GM21619 (cell line): Measurements from ENCODE around the gene DOK7.

ENCODE experiments used
- ATAC-seq: cut with Tn5 transposase; IDR thresholded peaks from one replicate; pipeline ENCODE4 v1.9.1; 2021; ENCODE audit not compliant: unreplicated experiment

DOK7 gene

GRCh38 chr4:3461515-3462291, 1.4 kb upstream of the DOK7 start:
- ATAC-seq = no peak

GRCh38 chr4:3462321-3462789, 751 bp upstream of the DOK7 start:
- ATAC-seq = no peak

DNA sequence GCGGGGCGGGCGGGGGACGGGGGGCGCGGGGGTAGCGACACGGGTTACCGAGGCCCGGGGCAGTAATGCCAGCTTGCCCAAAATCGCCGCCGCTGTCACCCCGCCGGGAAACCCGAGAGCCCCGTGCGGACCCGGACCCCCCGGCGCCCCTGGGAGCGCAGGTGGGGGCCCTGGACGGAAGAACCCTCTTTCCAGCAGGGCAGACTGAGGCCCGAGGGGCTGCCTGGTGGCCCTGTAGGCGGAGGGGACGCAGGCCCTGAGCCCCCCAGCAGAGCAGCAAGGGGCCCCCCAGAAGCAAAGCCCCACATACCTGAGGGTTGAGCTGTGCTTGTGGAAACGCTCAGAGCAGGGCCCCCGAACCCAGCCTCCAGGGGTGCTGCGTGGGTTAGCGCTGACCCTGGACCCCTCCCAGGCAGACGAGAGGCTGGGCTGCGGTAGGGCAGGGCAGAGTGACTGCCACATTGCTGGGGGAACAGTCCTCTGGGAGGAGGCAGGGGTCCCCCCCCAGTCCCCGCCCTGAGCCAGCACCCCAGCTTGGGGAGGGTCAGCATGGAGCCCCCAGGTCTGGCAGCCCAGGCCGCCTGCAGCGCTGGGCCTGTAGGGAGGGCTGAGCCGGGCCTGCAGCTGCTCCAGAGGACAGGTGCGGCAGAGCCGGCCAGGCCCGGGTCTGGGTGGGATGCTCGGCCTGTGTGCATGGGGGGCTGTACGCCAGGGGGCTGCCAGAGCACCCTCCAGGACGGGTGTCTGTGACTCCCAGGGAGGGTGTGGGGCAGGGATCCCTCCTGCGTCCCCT, 646 bp downstream of the DOK7 start:
- ATAC-seq = no peak

GRCh38 chr4:3464349-3464905, 1.3 kb downstream of the DOK7 start:
- no peak for ATAC-seq

DNA sequence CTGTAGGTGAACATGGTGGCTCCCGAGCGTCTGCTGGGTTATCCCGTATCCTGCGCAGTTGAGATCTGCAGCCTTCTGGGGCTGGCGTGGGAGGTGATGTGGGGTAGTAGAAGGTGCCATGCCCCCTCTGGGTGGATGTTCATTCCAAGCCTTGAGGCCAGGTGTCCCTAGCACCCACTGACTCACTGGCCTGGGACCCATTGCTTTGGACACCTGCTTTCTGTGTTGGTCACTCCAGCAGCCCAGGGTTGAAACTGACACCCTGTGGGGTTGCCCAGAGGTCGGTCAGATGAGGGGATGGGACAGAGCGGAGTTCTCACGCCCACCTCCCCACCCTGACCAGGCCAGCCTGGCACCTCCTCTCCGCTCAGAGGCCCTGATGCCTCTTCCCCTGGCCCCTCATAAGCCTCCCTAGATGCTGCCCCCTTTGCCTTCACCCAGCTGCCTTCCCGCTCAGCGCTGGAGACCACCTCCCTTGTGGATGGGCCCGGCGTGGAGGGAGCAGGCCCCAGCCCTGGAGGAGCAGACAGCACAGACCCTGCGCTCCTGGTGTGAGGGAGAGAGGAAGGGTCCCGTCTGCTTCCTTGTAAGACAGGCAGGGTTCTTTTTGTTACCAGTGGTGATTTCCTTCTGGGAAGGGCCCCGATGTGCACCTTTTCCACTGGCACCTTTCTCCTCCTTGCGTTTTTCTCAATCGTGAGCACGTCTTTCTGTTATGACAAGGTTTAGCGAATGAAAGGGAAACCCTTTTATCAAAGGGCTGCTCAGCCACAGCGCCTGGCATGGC, 2.0 kb downstream of the DOK7 start:
- no peak for ATAC-seq

GRCh38 chr4:3465698-3466671, 2.9 kb downstream of the DOK7 start:
- no peak for ATAC-seq

- no peak for ATAC-seq
Measured at GRCh38 chr4:3466691-3467600, 3.8 kb downstream of the DOK7 start.

DNA sequence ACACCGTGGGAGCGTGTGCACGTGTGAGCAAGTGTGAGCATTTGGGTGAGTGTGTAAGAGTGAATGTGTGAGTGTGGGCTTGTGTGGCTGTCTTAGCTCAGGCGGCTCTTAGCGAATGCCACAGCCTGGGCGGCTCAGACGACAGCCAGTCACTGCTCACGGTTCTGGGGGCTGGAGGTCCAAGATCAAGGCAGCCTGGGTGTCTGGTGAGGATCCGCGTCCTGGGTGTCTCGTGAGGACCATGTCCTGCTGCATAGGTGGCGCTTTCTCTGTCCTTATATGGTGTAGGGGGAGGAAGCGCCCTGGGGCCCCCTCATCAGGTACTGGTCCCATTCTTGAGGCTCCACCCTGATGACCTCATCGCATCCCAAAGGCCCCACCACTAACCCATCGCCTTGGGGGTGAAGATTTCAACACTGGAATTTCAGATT, 4.5 kb downstream of the DOK7 start:
- no peak for ATAC-seq

DNA sequence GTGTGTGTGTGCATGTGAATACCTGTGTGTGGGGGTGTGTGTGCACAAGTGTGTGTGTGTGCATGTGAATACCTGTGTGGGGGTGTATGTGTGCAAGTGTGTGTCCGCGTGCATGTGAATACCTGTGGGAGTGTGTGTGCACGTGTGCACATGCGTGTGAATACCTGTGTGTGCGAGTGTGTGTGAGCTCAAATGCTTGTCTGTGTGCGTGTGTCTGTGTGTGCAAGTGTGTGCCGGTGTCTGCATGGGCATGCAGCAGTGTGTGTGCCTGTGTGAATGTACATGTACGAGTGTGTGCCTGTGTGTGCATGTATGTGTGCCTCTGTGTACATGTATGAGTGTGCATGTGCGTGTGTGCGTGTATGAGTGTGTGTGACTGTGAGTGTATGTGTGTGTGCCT, 5.0 kb downstream of the DOK7 start:
- no peak for ATAC-seq

- no peak for ATAC-seq
Measured at GRCh38 chr4:3468804-3469203, 5.7 kb downstream of the DOK7 start.

DNA sequence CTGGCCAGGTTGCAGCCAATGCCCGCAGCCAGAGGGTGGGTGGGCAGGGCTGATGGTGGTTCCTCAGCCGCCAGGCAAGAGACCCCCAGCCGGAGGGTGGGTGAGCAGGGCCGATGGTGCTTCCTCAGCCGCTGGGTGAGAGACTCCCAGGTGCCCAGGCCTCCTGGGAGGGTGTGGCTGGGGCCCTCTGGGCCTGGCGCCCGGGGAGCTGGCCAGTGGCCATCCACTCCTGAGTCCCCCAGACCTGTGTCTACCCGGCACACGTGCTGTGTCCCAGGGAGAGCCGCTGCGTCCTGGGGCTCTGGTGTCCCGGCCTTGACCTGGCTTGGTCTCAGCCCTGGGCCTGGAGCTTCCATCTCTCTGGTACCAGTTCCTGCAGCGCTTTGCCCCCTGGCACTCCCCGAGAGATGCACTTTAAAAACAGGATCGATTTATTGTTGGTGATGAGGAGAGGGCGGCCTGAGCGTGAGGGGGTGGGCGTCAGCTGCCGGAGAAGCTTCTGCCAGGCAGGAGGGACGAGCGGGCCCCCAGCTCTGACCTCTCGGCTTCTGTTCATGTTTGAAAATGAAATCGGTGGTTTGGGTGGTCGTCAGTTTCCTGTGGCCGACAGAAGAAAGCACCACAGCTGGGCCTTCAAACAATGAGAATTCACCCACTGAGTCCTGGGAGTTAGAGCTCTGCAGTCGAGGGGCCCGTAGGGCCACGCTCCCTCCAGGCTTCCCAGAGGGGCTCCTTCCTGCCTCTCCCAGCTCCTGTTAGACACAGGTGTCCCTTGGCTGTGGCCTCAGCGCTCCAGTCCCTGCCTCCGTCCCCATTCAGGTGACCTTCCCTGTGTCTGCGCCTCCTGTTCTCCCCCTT, 6.5 kb downstream of the DOK7 start:
- no peak for ATAC-seq

GRCh38 chr4:3470244-3471097, 7.4 kb downstream of the DOK7 start:
- ATAC-seq = no peak

GRCh38 chr4:3471098-3471760, 8.1 kb downstream of the DOK7 start:
- no peak for ATAC-seq

- no peak for ATAC-seq
Measured at GRCh38 chr4:3471886-3472285, 8.8 kb downstream of the DOK7 start.

DNA sequence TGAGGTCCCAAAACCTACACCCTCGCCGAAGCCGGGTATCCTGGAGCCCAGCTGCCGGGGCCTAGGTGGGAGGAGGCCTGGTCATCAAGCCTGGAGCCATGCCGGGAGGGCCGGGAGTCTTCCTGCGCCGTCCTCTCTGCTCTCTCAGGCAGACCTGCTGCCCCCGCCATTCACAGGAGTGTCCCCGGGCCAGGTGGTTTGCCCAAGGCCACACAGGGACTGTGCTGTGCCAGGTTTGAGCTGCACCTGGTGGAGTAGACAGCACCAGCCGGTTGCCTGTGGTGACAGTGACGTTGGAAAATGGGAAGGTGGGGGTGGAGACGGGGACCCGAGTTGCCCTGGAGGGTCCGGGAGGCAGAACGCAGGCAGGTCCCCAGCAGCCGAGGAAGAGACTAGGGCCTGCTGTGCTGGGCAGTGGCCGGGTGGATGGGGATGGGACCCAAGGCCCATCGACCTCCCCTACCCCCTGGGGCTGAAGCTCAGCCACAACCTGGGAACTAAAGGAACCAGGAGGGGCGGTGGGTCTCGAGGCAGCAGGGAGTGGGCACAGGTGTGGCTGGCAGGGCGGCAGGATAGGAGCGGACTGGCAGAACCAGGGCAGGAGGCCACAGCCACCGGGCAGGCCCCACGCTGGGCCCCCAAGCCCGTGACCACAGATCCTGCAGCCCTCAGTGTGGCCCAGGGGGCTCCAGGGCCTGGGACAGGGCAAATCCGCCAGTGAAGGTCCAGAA, 9.5 kb downstream of the DOK7 start:
- no peak for ATAC-seq
